Muscle layer of colon (tissue), 2 donors: ENCODE measurements around the gene OR1B1.
"Not testable (repeated sequence)": the region's sequence is repeated elsewhere in the genome, so short reads cannot be mapped to it uniquely, and the experiment has no call there.

Source experiments
- H3K27ac ChIP-seq: one replicate; pipeline ENCODE4 v1.7.0; 2013; ENCODE audit warnings: low read depth, mild to moderate bottlenecking, low read length, moderate library complexity
- H3K27me3 ChIP-seq, 2 donors: one replicate each; pipeline ENCODE4 v1.7.0; 2013; ENCODE audit warnings: low read length in 2 of 2, mild to moderate bottlenecking in 2 of 2; ENCODE audit not compliant: insufficient read depth in 2 of 2, control insufficient read depth in 1 of 2
- H3K36me3 ChIP-seq: one replicate; pipeline ENCODE4 v1.7.0; 2013; ENCODE audit warnings: mild to moderate bottlenecking, low read length; ENCODE audit not compliant: insufficient read depth
- H3K4me1 ChIP-seq: one replicate; pipeline ENCODE4 v1.7.0; 2013; ENCODE audit warnings: mild to moderate bottlenecking, low read length; ENCODE audit not compliant: insufficient read depth
- H3K4me3 ChIP-seq, 2 donors: one replicate each; pipeline ENCODE4 v1.7.0; 2013; ENCODE audit warnings: low read length in 2 of 2, low read depth in 1 of 2, mild to moderate bottlenecking in 1 of 2, moderate library complexity in 1 of 2
- H3K9ac ChIP-seq: one replicate; pipeline ENCODE4 v1.7.0; 2013; ENCODE audit warnings: low read length
- H3K9me3 ChIP-seq: one replicate; pipeline ENCODE4 v1.7.0; 2013; ENCODE audit warnings: mild to moderate bottlenecking, low read length
- donor health status: abdominal sarcoma.
- donor health status: Adenocarcinoma of cecum.

The OR1B1 gene

DNA sequence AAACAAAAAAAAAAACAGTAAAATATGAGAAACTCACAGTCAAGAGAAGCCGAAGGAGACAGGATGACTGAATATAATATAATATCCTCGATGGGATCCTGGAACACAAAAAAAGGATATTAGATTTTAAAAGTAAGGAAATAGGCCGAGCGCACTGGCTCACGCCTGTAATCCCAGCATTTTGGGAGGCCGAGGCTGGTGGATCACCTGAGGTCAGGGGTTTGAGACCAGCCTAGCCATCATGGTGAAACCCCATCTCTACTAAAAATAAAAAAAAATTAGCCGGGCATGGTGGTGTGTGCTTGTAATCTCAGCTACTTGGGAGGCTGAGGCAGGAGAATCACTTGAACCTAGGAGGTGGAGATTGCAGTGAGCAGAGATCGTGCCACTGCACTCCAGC is 74.1 kb downstream of the OR1B1 start, which contains the start of gene OR1L8:
TSS of gene OR1L8 (minus strand) at position 101 of the 400 bp plus-strand sequence. CDS start 14,907 bp downstream, outside the sequence.
- H3K27me3 ChIP-seq, H3K27ac ChIP-seq: not testable (repeated sequence)

DNA sequence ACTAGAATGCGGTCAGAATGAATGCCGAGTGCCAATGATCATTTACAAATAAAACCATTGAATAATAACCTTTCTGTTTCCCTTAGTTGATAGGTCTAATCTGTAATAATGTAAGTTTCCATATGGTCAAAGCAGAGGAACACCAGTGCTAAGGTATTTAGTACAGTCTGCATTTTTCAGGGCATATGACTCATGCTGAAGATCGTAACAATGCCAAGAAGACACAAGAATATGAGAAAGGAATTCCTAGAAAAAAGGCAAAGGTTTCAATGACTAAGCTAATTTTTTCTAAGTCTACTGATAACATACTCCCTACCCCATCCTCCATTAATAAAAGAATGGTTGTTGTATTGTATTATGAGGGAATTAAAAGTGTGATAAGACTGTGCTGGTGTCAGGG is 77.1 kb downstream of the OR1B1 start:
- Histone ChIP-seq H3K9ac (no peak overlapping the region), H3K4me3 (no peak overlapping the region), H3K9me3 (no peaks in the 10 kb centered on the region), H3K36me3 (no peaks in the 10 kb centered on the region), H3K27me3 (no peaks in the 10 kb centered on the region), H3K4me1 (no peaks in the 10 kb centered on the region), H3K27ac (no peak overlapping the region)

More for the DNA sequence above, 74.1 kb downstream of the OR1B1 start, which contains the start of gene OR1L8:
- not testable (repeated sequence) for H3K9ac ChIP-seq, H3K36me3 ChIP-seq, H3K4me3 ChIP-seq, H3K4me1 ChIP-seq, H3K9me3 ChIP-seq

DNA sequence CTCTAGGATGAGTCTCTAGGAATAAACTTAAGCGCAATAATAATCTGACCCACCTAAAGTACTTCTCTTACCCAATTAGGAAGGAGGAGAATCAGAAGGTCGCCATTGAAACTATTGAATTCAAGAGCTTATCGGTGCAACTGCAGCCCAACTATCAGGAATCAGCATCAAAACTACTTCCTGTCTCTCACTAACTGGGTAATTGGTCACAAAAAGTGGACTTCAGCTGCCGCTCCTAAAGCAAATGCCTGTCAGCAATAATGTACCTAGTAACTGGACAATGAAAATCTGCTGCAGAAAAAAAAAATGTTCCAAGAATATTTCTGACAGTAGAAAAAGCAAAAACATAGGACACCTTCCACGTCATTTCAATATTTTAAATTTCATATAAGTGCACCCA is 77.6 kb downstream of the OR1B1 start:
- H3K4me3 ChIP-seq: no peak overlapping the region
- no peaks in the 10 kb centered on the region for H3K27me3 ChIP-seq
- no peaks in the 10 kb centered on the region for H3K4me1 ChIP-seq
- H3K9me3 ChIP-seq: no peaks in the 10 kb centered on the region
- H3K27ac ChIP-seq: no peak overlapping the region
- H3K9ac ChIP-seq: no peak overlapping the region
- H3K36me3 ChIP-seq: no peaks in the 10 kb centered on the region
